Psoas muscle (tissue), 8 donors: Measurements from ENCODE around the gene SLC1A2. TPM values are rescaled to one million over a fixed set of nuclear protein-coding genes. Genes with fewer than 3 reads are reported as not detected.
A peak's percentile ranks its signal among the peaks of the same experiment; 100 is the strongest.

Source experiments
- ATAC-seq, 4 donors: fragments of 200-7000 bp; cut with Tn5 transposase; one replicate each; pipeline ENCODE4 v1.9.1; 2020; ENCODE audit warnings: moderate library complexity in 3 of 4, mild to moderate bottlenecking in 2 of 4
- DNase-seq, 2 donors: peaks; one replicate each; pipeline ENCODE4 v3.0.0-alpha.2; 2020
- H3K27ac ChIP-seq: fragments of 200-600 bp; one replicate; pipeline ENCODE4 v1.8.0; 2022
- H3K27me3 ChIP-seq, 3 donors: fragments of 200-600 bp in 1 of 3; one replicate each; pipeline versions ENCODE4 v1.6.1 to v1.8.0; 2013 to 2022; ENCODE audit warnings: low read length in 2 of 3, mild to moderate bottlenecking in 2 of 3, moderate library complexity in 1 of 3; ENCODE audit not compliant: insufficient read depth in 3 of 3
- H3K36me3 ChIP-seq, 2 donors: fragments of 200-600 bp in 1 of 2; one replicate each; pipeline versions ENCODE4 v1.6.1 to v1.8.0; 2013 to 2022; ENCODE audit warnings: low read depth in 1 of 2, mild to moderate bottlenecking in 1 of 2, moderate library complexity in 1 of 2; ENCODE audit not compliant: insufficient read depth in 1 of 2
- H3K4me1 ChIP-seq: fragments of 200-600 bp; one replicate; pipeline ENCODE4 v1.8.0; 2022
- H3K4me3 ChIP-seq: fragments of 200-600 bp; one replicate; pipeline ENCODE4 v1.8.0; 2022; ENCODE audit warnings: mild to moderate bottlenecking
- H3K9me3 ChIP-seq: fragments of 200-600 bp; one replicate; pipeline ENCODE4 v1.8.0; 2022
- WGBS, 3 donors: extraction: QIAGEN DNeasy Blood & Tissue Kit; methylation state at CpG; one replicate each; pipeline versions ENCODE4 v1.1.6 to v1.1.7; 2013; 5-methylcytosine and 5-hydroxymethylcytosine counted together
- intact Hi-C, 2 donors: fragments of 100-400 bp; cut with DNase I; formaldehyde crosslinking; loops; one replicate each; pipeline versions ENCODE4 v1.11.0 to v1.14.2; 2022
- polyA plus RNA-seq, 3 donors: library from polyadenylated mRNA; stranded (reverse); fragments of 200-250 nt; gene quantifications; one replicate each; pipeline ENCODE4 v1.2.3, GENCODE V29; 2013
- total RNA-seq, 4 donors: library from RNA; stranded (reverse); fragmentation: NEBNext Ultra II Directional in 2 of 4; extraction: Animal tissue kit (Norgen Biotek cat#: 25700) in 2 of 4; gene quantifications; one replicate each; pipeline versions ENCODE4 v1.2.1 to v1.2.4, GENCODE V29; 2021 to 2023
- TF ChIP-seq, protein P1 (sequence below): fragments of 200-600 bp; IDR thresholded peaks from one replicate; pipeline ENCODE4 v1.8.0; 2022; ENCODE audit warnings: antibody characterized with exemption
- donor health status: healthy with polysubstance abuse.
- donor health status: DM: no; HTN: no; CAD: no; lungs with moderate emphysema.
- donor health status: Bipolar disorder and iron deficiency.
- donor health status: healthy.
- donor health status: DM: yes; HTN: yes; CAD: no.
- donor health status: DM: no; HTN: no; CAD: no.
- donor health status: DM: no; HTN: no; CAD: no.
- donor health status: DM: yes; HTN: yes; CAD: no.

The SLC1A2 gene
- total and polyA plus RNA-seq, 7 donors: 0.05 to 2.0 (median 0.35) TPM

DNA sequence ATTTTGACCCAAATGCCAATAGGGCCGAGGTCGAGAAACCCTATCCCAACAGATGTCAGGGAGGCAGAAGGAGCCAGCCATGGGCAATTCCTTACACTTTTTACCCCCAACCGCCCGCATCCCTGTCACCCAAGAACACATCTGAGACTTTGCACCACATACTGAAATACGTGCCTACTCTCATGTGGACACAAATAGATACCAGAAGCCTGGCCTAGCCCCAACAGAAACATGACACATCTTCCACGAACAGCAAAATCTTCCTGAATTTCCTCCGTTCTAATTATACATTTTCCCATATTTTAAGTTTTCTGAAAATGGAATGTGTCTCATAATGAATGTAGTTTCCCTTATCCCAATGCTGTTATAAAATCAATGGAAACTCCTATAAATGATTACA lies 64.7 kb downstream of the SLC1A2 start:
- peaks cover 4% of the 10 kb centered on the region for H3K4me1 ChIP-seq
- WGBS, 3 donors: 37 to 53% (median 46%) methylated on average over 7 of the region's 7 CpGs
- DNase-seq (no peak), ATAC-seq (peak; percentile 51 to 83 (median 72))
- H3K36me3 ChIP-seq: no peaks in the 10 kb centered on the region
- no peak overlapping the region for H3K4me3 ChIP-seq
- TF ChIP-seq, protein P1, sequence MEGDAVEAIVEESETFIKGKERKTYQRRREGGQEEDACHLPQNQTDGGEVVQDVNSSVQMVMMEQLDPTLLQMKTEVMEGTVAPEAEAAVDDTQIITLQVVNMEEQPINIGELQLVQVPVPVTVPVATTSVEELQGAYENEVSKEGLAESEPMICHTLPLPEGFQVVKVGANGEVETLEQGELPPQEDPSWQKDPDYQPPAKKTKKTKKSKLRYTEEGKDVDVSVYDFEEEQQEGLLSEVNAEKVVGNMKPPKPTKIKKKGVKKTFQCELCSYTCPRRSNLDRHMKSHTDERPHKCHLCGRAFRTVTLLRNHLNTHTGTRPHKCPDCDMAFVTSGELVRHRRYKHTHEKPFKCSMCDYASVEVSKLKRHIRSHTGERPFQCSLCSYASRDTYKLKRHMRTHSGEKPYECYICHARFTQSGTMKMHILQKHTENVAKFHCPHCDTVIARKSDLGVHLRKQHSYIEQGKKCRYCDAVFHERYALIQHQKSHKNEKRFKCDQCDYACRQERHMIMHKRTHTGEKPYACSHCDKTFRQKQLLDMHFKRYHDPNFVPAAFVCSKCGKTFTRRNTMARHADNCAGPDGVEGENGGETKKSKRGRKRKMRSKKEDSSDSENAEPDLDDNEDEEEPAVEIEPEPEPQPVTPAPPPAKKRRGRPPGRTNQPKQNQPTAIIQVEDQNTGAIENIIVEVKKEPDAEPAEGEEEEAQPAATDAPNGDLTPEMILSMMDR: no peak
- no peak overlapping the region for H3K27ac ChIP-seq
- intact Hi-C loops: no loop called here
- no peaks in the 10 kb centered on the region for H3K27me3 ChIP-seq
- H3K9me3 ChIP-seq: no peaks in the 10 kb centered on the region

DNA sequence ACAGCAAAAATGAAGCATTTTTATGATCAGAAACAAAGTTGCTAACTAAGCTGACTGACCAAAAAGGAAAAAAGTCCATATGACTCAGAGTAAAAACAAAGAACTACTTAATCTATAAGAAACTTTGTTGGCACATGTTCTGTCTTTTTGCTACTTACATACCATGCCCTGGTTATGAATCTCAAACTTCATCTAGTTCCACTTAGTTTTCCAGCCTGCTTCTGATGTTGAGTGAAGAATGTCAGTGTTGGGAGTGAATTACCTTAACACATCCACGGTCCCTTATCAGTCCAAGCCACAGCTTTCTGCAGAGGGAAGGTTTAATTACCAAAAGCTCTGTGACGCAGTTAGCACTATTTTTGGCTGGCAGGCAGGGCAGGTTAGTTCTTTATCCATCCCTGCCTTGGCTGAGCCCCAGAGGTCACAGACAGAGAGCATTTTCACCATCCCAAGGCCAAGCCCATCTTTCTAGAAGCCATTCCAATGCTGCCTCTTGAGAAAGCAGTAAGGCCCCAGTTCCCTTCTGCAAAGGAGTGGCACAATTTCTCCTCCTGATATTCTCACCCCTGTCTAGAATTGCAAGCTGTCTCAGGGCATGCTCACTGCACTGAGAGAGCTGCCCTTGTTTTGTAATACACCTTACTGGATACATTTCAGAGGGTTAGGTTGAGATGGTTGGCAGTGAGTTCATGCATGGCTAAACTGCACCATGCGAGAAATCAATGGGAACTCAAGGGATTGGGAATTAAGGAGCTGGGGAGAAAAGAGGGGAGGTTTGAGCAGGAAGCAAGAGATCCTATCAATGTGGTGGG lies 67.1 kb downstream of the SLC1A2 start:
- Histone ChIP-seq H3K27me3 (no peaks in the 10 kb centered on the region), H3K27ac (no peak overlapping the region), H3K9me3 (no peaks in the 10 kb centered on the region), H3K4me1 (peaks cover 4% of the 10 kb centered on the region), H3K36me3 (no peaks in the 10 kb centered on the region), H3K4me3 (no peak overlapping the region)
- ATAC-seq: peak; percentile 40 to 82 (median 72)
- WGBS, 3 donors: 29 to 48% (median 30%) methylated on average over 3 of the region's 3 CpGs
- intact Hi-C loops: no loop called here
- DNase-seq: no peak
- TF ChIP-seq, protein P1: no peak

DNA sequence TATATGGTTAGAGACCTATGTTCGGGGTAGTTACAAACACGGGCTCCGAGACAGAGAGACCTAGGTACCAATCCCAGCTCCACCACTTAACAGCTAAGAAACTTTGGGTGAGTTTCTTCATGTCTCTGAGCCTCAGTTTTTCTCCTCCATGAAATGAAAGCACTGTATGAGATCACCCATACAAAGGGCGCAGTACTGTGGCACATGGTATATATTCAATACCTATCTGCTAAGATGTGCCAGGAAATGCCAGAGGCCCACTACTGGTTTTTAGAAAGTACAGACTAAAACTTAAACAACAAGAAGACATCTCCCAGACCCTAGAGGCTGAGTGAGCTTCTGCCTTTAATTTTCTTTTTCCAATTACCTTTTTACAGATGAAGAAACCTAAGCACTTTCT lies 69.5 kb downstream of the SLC1A2 start:
- Histone ChIP-seq H3K36me3 (no peaks in the 10 kb centered on the region), H3K4me3 (no peak overlapping the region), H3K4me1 (peaks cover 4% of the 10 kb centered on the region), H3K27ac (no peak overlapping the region), H3K27me3 (no peaks in the 10 kb centered on the region), H3K9me3 (no peaks in the 10 kb centered on the region)
- intact Hi-C loops: no loop called here
- ATAC-seq (no peak), DNase-seq (no peak)
- TF ChIP-seq, protein P1: no peak
- 97 to 99% (median 99%) methylated on average over 4 of the region's 4 CpGs for WGBS, 3 donors

DNA sequence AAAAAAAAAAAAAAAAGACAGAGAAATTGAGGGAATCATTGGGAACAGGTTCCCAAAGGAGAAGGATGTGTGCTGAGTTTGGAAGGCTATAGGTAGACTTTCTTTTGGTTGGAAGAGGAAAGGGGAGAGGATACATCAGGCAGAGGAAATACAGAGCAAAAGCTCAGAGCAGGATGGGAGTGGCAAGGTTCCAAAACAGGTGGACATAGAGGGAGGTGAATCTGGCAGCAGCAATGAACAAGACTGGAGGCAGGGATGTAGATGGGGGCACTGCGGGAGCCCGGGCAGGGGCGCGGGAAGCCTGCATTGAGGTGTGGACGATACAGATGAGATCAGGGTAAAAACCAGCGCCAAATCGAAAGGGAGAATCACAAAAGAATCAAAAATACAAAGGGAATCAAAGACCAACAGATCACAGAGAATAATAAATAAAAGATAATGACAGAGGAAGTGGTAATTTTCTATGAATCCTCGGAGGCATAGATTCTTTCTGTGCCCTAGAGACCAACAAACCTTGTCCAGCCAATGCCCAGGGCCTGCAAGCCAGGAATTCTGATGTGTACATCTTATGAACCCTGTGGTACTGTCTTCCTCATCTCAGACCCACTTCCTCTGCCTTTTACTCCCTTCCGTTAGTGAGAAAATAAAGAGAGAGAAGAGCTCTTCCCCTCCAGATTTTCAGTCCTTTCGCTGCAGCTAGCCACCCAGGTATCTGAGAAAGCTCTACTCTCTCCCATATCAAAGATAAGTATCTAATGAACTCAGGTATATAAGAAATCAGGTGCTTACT lies 70.3 kb downstream of the SLC1A2 start:
- 92 to 95% (median 92%) methylated on average over 10 of the region's 10 CpGs for WGBS, 3 donors
- no peak overlapping the region for H3K27ac ChIP-seq
- no peak for DNase-seq
- H3K4me3 ChIP-seq: no peak overlapping the region
- intact Hi-C loops: no loop called here
- no peaks in the 10 kb centered on the region for H3K36me3 ChIP-seq
- H3K9me3 ChIP-seq: no peaks in the 10 kb centered on the region
- no peak for ATAC-seq
- H3K27me3 ChIP-seq: no peaks in the 10 kb centered on the region
- TF ChIP-seq, protein P1: no peak
- peaks cover 4% of the 10 kb centered on the region for H3K4me1 ChIP-seq
